ENCODE results near the gene DRAXIN. TPM values are rescaled to one million over a fixed set of nuclear protein-coding genes. Genes with fewer than 3 reads are reported as not detected.

Gene DRAXIN
- total RNA-seq, 1 donor from 2014 or later = not detected

GRCh38 chr1:11748294-11749202 is 57.0 kb downstream of the DRAXIN start:
- DNase-seq = no peak
- no peak overlapping the region for H3K4me3 Mint-ChIP-seq
- H3K9me3 Mint-ChIP-seq = no peaks in the 10 kb centered on the region
- peaks cover 9% of the 10 kb centered on the region for H3K36me3 Mint-ChIP-seq (ENCODE audit: low read depth)
- H3K27me3 Mint-ChIP-seq = no peaks in the 10 kb centered on the region
- intact Hi-C loops (cut with micrococcal nuclease) = no loop called here
- H3K4me1 Mint-ChIP-seq = peaks cover 12% of the 10 kb centered on the region
- no peak overlapping the region for H3K27ac Mint-ChIP-seq

- H3K4me1 Mint-ChIP-seq = peaks cover 12% of the 10 kb centered on the region
- peak; percentile 78 for DNase-seq
- no peak overlapping the region for H3K27ac Mint-ChIP-seq
- H3K9me3 Mint-ChIP-seq = no peaks in the 10 kb centered on the region
- no peak overlapping the region for H3K4me3 Mint-ChIP-seq
- intact Hi-C loops (cut with micrococcal nuclease) = no loop called here
- H3K36me3 Mint-ChIP-seq (ENCODE audit: low read depth) = peaks cover 9% of the 10 kb centered on the region
- H3K27me3 Mint-ChIP-seq = no peaks in the 10 kb centered on the region
Observed at GRCh38 chr1:11749203-11749689, 57.7 kb downstream of the DRAXIN start.

GRCh38 chr1:11749996-11750395 is 58.5 kb downstream of the DRAXIN start:
- Mint-ChIP-seq H3K27me3 (no peaks in the 10 kb centered on the region), H3K9me3 (no peaks in the 10 kb centered on the region), H3K27ac (no peak overlapping the region), H3K36me3 (ENCODE audit: low read depth) (peaks cover 9% of the 10 kb centered on the region), H3K4me1 (peaks cover 10% of the 10 kb centered on the region), H3K4me3 (no peak overlapping the region)
- intact Hi-C loops (cut with micrococcal nuclease) = no loop called here
- no peak for DNase-seq

DNA sequence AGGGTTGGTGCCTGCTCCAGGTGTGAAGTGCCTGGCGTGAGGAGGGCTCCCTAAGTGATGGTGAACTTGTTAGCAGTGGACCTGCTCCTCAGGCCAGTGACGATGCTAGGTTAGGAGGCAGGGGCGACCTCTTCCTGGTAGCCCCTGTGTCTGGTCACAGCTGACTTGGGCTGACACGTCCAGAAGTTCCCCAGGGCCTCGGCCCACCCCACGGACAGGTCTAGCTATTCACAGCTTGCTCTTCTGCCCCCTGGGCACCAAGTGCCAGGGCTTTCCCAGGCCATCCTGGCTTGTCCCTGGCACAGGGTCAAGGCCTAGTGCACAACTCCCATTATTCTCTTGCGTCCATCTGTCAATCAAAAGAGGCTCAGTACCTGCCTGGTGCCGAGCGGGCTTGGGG is 59.6 kb downstream of the DRAXIN start:
- Mint-ChIP-seq H3K27ac (no peak overlapping the region), H3K4me3 (no peak overlapping the region), H3K9me3 (no peaks in the 10 kb centered on the region), H3K36me3 (ENCODE audit: low read depth) (peaks cover 9% of the 10 kb centered on the region), H3K27me3 (peaks cover 3% of the 10 kb centered on the region), H3K4me1 (peaks cover 10% of the 10 kb centered on the region)
- DNase-seq = no peak
- intact Hi-C loops (cut with micrococcal nuclease) = no loop called here

DNA sequence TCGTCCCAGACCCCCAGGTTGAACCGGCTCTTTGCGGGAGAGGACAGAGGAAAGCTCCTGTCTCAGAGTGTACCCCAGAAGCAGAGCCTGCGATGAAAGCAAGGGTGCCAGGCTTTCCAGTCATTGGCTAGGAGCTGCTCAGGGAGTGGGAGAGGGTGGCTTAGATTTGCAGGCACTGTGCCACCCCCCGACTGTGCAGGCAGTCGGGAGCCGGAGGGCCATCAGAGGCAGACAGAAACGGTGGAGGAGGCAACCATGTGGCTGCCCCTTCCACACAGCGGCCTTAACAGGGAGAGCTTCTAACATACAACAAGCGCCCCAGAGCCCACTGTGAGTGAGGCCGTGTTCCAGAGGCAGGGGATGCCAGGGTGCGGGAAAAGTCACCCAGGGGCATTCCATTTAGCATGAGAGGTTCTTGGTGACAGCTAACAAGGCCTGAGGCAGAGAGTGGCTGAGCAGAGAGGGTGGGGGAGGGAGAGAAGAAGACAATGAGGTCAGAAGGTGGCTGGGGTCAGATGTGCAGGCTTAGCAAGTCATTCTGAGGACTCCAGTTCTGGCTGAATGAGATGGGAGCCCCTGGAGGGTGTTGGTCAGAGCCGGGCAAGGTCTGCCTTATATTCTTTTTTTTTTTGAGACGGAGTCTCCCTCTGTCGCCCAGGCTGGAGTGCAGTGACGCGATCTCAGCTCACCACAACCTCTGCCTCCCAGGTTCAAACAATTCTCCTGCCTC is 61.0 kb downstream of the DRAXIN start:
- Mint-ChIP-seq H3K4me1 (peaks cover 9% of the 10 kb centered on the region), H3K27ac (no peak overlapping the region), H3K36me3 (ENCODE audit: low read depth) (peaks cover 3% of the 10 kb centered on the region)

DNA sequence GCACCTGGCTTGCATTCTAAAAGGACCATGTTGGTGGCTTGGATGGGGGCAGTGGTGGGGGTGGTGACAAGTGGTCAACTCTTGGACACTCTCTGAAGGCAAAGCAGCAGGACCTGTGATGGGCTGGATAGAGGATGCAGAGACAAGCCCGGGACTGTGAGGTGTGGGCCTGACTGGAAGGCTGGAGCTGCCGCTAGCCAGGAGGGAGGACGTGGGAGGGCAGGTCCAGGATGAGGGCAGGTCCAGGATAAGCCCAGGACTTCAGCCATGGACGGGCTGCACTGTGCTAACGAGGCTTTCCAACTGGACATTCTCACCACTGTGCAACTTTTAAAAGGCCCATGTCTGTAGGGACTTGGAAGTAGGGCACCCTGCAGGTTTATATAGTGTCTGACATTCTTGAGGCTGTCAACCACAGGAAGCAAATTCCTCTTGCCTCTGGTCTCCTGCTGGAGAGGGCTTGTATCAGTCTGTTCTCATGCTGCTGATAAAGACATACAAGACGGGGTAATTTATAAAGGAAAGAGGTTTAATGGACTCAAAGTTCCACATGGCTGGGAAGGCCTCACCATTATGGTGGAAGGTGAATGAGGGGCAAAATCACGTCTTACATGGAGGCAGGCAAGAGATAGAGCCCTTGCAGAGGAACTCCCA is 62.2 kb downstream of the DRAXIN start:
- H3K9me3 Mint-ChIP-seq = no peaks in the 10 kb centered on the region
- H3K4me1 Mint-ChIP-seq = peaks cover 6% of the 10 kb centered on the region
- no peak overlapping the region for H3K27ac Mint-ChIP-seq
- H3K4me3 Mint-ChIP-seq = no peak overlapping the region
- H3K36me3 Mint-ChIP-seq (ENCODE audit: low read depth) = peaks cover 3% of the 10 kb centered on the region
- intact Hi-C loops (cut with micrococcal nuclease) = no loop called here
- DNase-seq = no peak
- peaks cover 10% of the 10 kb centered on the region for H3K27me3 Mint-ChIP-seq

More for the DNA sequence above, 61.0 kb downstream of the DRAXIN start:
- intact Hi-C loops (cut with micrococcal nuclease) = no loop called here
- Mint-ChIP-seq H3K4me3 (no peak overlapping the region), H3K27me3 (peaks cover 8% of the 10 kb centered on the region), H3K9me3 (no peaks in the 10 kb centered on the region)
- DNase-seq = no peak

GRCh38 chr1:11757047-11757446 is 65.5 kb downstream of the DRAXIN start:
- DNase-seq = no peak
- intact Hi-C loops (cut with micrococcal nuclease) = no loop called here
- no peaks in the 10 kb centered on the region for H3K9me3 Mint-ChIP-seq
- H3K27ac Mint-ChIP-seq = no peak overlapping the region
- H3K4me1 Mint-ChIP-seq = peaks cover 2% of the 10 kb centered on the region
- H3K4me3 Mint-ChIP-seq = no peak overlapping the region
- peaks cover 22% of the 10 kb centered on the region for H3K27me3 Mint-ChIP-seq
- no peaks in the 10 kb centered on the region for H3K36me3 Mint-ChIP-seq (ENCODE audit: low read depth)

- Mint-ChIP-seq H3K4me3 (no peak overlapping the region), H3K27me3 (peaks cover 36% of the 10 kb centered on the region), H3K36me3 (ENCODE audit: low read depth) (no peaks in the 10 kb centered on the region), H3K9me3 (no peaks in the 10 kb centered on the region), H3K4me1 (peaks cover 3% of the 10 kb centered on the region), H3K27ac (no peak overlapping the region)
- DNase-seq = no peak
- intact Hi-C loops (cut with micrococcal nuclease) = no loop called here
Observed at GRCh38 chr1:11759791-11760190, 68.3 kb downstream of the DRAXIN start.

- H3K27ac Mint-ChIP-seq = no peak overlapping the region
- no peak for DNase-seq
- no peak overlapping the region for H3K4me3 Mint-ChIP-seq
- intact Hi-C loops (cut with micrococcal nuclease) = no loop called here
- peaks cover 3% of the 10 kb centered on the region for H3K4me1 Mint-ChIP-seq
- H3K36me3 Mint-ChIP-seq (ENCODE audit: low read depth) = no peaks in the 10 kb centered on the region
- no peaks in the 10 kb centered on the region for H3K9me3 Mint-ChIP-seq
- H3K27me3 Mint-ChIP-seq = peaks cover 32% of the 10 kb centered on the region
Observed at GRCh38 chr1:11761285-11761684, 69.8 kb downstream of the DRAXIN start.

- peak; percentile 82 for DNase-seq
- peaks cover 3% of the 10 kb centered on the region for H3K4me1 Mint-ChIP-seq
- intact Hi-C loops (cut with micrococcal nuclease) = no loop called here
- no peaks in the 10 kb centered on the region for H3K9me3 Mint-ChIP-seq
- no peak within 1 kb of the TSS for H3K27ac Mint-ChIP-seq
- no peaks in the 10 kb centered on the region for H3K36me3 Mint-ChIP-seq (ENCODE audit: low read depth)
- H3K27me3 Mint-ChIP-seq = peaks cover 29% of the 10 kb centered on the region
- H3K4me3 Mint-ChIP-seq = peak within 1 kb of the TSS; percentile 41
Observed at GRCh38 chr1:11761988-11762406, 70.5 kb downstream of the DRAXIN start, which contains the start of gene C1orf167. Gene C1orf167 (plus strand): TSS chr1:11762193. CDS start chr1:11764401, 2,208 bp downstream.

DNA sequence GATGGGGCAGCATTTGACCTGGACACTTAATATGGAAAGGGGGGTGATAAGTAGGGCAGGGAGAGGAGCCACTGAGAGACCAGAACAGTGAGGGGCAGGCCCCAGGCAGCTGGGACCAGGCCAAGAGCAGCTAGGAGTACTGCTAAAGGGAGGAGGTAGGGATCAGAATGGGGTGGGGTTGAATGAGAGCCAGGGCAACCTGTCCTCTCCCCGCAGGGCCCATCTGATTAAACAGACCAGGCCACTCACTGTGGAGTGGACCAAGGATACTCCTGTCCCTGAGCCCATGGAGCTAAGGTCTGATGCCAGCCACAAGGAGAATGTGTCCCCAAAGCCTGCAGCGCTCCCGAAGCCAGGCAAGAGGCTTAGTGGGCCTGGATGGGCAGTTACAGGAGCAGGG is 72.6 kb downstream of the DRAXIN start:
- intact Hi-C loops (cut with micrococcal nuclease) = no loop called here
- Mint-ChIP-seq H3K9me3 (no peaks in the 10 kb centered on the region), H3K27me3 (peaks cover 26% of the 10 kb centered on the region), H3K27ac (no peak overlapping the region), H3K36me3 (ENCODE audit: low read depth) (no peaks in the 10 kb centered on the region), H3K4me1 (peaks cover 3% of the 10 kb centered on the region), H3K4me3 (no peak overlapping the region)
- no peak for DNase-seq

GRCh38 chr1:11764519-11764918 is 73.0 kb downstream of the DRAXIN start:
- H3K36me3 Mint-ChIP-seq (ENCODE audit: low read depth) = no peaks in the 10 kb centered on the region
- H3K9me3 Mint-ChIP-seq = no peaks in the 10 kb centered on the region
- H3K27me3 Mint-ChIP-seq = peaks cover 26% of the 10 kb centered on the region
- H3K27ac Mint-ChIP-seq = no peak overlapping the region
- H3K4me1 Mint-ChIP-seq = peaks cover 3% of the 10 kb centered on the region
- H3K4me3 Mint-ChIP-seq = no peak overlapping the region
- intact Hi-C loops (cut with micrococcal nuclease) = no loop called here
- no peak for DNase-seq

GRCh38 chr1:11765661-11766428 is 74.3 kb downstream of the DRAXIN start:
- H3K27me3 Mint-ChIP-seq = peaks cover 20% of the 10 kb centered on the region
- no peaks in the 10 kb centered on the region for H3K36me3 Mint-ChIP-seq (ENCODE audit: low read depth)
- peaks cover 3% of the 10 kb centered on the region for H3K4me1 Mint-ChIP-seq
- H3K27ac Mint-ChIP-seq = no peak overlapping the region
- no peak for DNase-seq
- H3K4me3 Mint-ChIP-seq = no peak overlapping the region
- intact Hi-C loops (cut with micrococcal nuclease) = no loop called here
- no peaks in the 10 kb centered on the region for H3K9me3 Mint-ChIP-seq

Data from activated CD4-positive, alpha-beta T cell treated with anti-CD3 and anti-CD28 coated beads, Interleukin-2, amount 10 ng/mL, durations not matched to agents 24 days and 14 days (primary cell).